Activated T-helper 1 cell treated with anti-CD3 and anti-CD28 coated beads, Interleukin-2, amount 50 U/mL, for 16 hours (primary cell): ENCODE results near the gene FAM131B.

Experiments used
- DNase-seq, 2 donors: peaks; one replicate each; pipeline ENCODE4 v3.0.0-alpha.2; 2020; ENCODE audit warnings: low read depth in 1 of 2, low spot score in 1 of 2

Gene FAM131B

GRCh38 chr7:143383642-143383957 is 21.1 kb upstream of the FAM131B start:
- DNase-seq = no peak

- DNase-seq = no peak
These were observed 20.5 kb upstream of the FAM131B start for GRCh38 chr7:143382791-143383641.

GRCh38 chr7:143382126-143382790 is 19.7 kb upstream of the FAM131B start:
- no peak for DNase-seq

- DNase-seq = no peak
These were observed 19.1 kb upstream of the FAM131B start for GRCh38 chr7:143381427-143382125.

- DNase-seq = peak; percentile 65 to 80
These were observed 18.3 kb upstream of the FAM131B start, which contains the start of gene ZYX for GRCh38 chr7:143380646-143381426. Gene ZYX (plus strand): TSS chr7:143381345. CDS start chr7:143381572, 227 bp downstream.

DNA sequence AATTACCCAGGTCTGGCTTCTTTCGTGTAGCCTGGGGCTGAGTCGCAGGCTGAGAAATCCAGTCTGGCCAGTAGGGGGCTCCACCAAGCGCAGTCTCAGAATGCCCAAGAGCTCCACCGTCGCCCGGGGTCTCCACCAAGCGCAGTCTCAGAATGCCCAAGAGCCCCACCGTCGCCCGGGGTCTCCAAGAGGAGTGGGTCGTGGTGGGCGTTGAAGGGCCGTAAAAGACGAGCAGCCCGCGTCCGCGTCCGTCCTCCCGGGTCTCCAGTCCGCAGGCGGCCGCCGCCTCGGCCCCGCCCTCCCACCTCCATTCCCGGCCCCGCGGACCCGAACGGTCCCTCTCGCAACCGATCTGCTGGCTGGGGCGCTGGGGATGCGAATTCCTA is 17.7 kb upstream of the FAM131B start:
- peak; percentile 74 to 86 for DNase-seq

DNA sequence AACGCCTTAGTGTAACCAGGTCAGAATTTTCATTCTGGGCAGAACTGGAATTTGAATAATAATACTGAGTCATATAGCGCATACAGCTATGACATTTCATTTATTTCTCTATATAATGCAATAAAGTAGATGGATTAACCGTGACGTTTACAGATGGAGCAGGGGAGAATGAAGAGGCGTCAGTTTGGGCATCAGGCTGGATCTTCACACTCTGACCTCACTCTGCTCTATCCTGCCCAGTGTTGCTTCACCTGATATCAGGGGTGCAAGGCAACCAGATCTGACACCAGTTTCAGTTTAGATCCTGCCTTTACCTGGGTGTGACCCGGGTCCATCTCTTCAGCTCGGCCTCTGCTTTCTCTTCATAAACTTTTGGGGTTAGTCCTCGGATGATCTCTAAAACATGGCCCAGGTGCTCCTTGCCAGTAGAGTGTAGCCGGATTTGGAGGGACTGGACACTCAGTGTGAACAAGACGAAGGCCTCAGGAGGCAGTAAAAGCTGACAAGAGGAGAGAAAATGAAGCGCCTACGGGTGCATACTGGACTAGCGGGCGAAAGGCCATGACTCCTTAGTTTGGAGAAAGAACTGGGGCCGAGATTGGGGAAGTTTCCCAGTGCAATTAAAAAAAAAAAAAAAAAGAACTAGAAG is 17.2 kb upstream of the FAM131B start:
- no peak for DNase-seq

DNA sequence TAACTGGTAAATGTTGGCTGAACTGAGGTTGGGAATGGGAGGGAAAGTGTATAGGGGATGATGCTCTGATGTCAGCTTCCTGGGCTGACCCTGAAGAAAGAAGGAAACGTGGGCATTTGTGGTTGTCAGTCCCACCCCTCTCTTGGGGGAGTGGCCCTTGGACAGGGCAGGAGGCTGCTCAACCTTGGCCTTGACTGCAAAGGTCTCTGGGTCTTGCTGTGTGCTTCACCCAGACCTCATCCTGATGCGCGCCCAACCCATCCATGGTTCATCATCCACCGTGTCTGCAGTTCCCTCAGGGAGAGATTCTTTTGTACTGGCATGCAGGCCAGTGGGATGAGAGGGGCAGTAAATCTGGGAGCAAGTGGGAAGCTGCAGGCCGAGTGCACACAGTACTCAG is 13.9 kb upstream of the FAM131B start:
- no peak for DNase-seq

- DNase-seq = no peak
These were observed 13.0 kb upstream of the FAM131B start for GRCh38 chr7:143375298-143376034.

DNA sequence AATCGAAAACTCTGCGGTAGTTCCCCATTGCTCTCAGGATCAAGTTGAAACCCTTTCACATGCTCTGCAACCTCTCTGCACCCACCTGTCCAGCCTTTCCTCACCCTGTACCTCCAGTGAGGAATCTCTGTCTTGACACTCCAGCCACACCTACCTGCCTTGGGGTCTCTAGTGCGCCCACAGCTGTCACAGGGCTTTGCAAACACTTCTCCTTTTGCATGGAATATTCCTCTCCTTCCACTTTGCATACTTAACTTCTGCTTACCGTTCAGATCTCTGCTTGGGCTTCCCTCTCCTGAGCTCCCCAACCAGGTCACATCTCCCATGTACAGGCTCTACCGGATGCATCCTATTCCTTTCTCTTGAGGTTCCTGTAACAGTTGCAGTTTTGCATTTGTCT is 12.0 kb upstream of the FAM131B start:
- no peak for DNase-seq

- DNase-seq = no peak
These were observed 10.8 kb upstream of the FAM131B start for GRCh38 chr7:143373255-143373794.

DNA sequence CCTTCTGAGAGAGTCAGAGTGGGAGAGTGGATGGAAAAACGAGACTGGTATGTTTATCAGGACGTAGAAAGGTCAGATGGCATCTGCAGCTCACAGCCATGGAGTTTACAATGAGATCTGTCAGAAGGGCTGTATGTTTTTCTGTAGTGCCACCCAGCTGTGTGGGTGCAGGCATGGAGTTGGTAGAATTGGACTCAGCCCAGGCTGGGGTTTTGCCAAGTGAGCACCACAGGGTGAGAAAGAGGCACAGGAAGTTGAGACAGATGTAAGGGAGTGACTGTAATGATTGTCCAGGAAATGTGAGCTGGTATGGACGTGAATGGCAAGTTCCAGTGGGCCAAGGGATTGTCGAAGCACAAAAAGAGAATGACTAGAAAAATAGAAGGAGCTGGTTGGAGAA is 9.6 kb upstream of the FAM131B start:
- DNase-seq = peak; percentile 22 to 49

DNA sequence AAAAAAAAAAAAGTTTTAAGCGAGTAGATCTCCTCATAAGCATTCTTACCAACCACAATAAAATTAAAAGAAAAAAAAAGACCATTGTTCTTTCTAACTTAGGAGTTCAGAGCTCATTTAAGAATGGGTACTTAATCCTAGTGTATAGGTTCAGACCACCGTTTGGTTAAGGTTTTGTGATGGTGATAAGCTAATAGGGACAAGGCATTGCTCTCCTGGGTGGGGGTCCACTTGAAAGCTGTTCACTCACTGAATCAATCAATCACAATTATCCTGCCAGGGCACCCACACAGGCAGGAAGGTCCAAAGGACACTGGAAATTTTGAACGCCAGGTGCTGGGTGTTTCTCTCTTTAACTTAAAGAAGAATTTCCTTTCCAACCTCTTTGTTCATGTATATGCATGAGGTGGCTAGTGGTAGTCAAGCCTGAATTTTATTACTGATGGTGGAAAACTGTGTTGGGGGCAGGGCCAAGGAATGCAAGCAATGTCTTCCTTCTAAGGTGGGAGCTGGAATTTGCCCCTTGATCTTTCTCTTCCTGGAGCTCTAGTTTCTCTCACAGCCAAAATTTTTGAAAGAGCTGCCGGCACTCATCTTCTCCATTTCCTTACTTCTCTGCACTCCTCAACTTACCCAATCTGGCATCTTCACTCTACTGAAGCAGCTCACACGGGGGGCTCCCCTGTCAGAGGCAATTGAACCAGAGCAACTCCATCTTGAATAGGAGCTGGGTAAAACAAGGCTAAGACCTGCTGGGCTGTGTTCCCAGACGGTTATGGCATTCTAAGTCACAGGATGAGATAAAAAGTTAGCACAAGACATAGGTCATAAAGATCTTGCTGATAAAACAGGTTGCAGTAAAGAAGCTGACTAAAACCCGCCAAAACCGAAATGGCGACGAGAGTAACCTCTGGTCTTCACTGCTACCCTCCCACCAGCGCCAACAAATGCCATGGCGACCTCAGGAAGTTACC is 7.5 kb upstream of the FAM131B start:
- DNase-seq = no peak

- no peak for DNase-seq
These were observed 5.9 kb upstream of the FAM131B start for GRCh38 chr7:143368387-143368786.

GRCh38 chr7:143367972-143368371 is 5.5 kb upstream of the FAM131B start:
- no peak for DNase-seq

- no peak for DNase-seq
These were observed 764 bp upstream of the FAM131B start for GRCh38 chr7:143363016-143363937.

- DNase-seq = no peak
These were observed 872 bp downstream of the FAM131B start for GRCh38 chr7:143361552-143362130.
